GM21528 (cell line): ENCODE results near the gene EHMT2.
"Not testable (repeated sequence)": the region's sequence is repeated elsewhere in the genome, so short reads cannot be mapped to it uniquely, and the experiment has no call there.

ENCODE experiments used
- ATAC-seq: cut with Tn5 transposase; IDR thresholded peaks from one replicate; pipeline ENCODE4 v1.9.1; 2021; ENCODE audit warnings: mild to moderate bottlenecking, moderate library complexity; ENCODE audit not compliant: unreplicated experiment, low FRiP score

The EHMT2 gene

DNA sequence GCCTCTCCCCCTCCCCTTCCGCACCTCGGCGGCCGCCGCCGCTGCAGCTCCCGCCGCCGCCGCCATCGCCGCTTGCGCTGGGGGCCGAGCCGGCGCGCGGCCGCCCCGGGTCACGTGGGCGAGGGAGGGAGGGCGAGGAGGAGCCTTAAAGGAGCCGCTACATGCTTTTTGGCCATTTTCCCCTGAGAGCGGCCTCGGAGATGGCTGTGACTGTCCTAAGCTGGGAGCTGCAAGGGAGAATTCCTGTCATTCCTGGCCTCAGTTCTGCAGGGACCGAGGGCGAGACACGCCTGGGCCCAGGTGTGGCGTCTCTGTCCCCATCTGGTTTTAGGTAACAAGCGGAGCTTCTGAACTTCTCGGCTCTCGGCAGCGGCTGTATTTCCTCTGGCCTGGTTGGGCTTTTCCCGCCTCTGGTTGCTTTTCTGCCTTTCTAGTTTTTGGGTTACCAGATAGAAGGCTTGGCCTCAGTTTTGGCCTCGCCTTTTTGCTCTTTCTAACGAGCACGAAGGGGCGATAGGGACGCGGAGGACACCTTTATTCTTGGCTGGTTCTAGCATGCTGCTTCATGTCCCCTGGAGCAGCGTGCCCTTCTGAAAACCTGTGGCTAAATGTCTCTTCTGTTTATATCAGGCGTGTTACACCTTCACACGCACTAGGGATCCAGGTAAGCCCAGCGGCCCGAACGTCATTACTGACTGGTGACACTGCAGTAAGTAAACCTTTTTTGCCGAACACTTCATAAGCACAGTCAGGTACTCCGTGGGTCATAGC is at the start of gene EHMT2:
EHMT2 (minus strand) TSS at position 87 of the 771 bp plus-strand sequence; CDS start at position 66, 21 bp downstream.
- peak; percentile 51 for ATAC-seq

DNA sequence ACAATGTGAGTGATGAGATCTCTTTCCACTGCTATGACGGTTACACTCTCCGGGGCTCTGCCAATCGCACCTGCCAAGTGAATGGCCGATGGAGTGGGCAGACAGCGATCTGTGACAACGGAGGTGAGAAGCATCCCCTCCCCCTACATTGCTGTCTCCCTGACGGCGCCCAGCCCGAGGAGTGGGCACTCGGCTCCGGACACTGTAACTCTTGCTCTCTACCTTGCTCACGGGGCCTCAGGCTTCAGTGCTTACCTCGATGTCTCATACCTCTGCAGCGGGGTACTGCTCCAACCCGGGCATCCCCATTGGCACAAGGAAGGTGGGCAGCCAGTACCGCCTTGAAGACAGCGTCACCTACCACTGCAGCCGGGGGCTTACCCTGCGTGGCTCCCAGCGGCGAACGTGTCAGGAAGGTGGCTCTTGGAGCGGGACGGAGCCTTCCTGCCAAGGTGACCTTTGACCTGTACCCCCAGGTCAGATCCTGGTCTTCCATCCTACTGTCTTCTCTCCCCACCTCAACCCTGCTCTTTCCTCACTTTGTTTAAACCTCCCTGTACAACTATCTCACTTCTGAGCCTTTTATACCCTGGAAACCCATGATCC is 49.7 kb upstream of the EHMT2 start:
- ATAC-seq, result no peak

DNA sequence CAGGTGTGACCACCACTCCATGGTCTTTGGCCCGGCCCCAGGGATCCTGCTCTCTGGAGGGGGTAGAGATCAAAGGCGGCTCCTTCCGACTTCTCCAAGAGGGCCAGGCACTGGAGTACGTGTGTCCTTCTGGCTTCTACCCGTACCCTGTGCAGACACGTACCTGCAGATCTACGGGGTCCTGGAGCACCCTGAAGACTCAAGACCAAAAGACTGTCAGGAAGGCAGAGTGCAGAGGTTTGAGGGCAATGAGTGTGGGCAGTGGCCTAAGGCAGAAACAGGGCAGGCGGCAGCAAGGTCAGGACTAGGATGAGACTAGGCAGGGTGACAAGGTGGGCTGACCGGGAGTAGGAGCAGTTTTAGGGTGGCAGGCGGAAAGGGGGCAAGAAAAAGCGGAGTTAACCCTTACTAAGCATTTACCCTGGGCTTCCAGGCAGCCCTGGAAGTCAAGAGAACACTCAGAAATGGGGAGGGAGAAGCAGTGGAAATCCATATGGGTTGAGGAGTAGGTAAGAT is 48.9 kb upstream of the EHMT2 start:
- ATAC-seq, result no peak

DNA sequence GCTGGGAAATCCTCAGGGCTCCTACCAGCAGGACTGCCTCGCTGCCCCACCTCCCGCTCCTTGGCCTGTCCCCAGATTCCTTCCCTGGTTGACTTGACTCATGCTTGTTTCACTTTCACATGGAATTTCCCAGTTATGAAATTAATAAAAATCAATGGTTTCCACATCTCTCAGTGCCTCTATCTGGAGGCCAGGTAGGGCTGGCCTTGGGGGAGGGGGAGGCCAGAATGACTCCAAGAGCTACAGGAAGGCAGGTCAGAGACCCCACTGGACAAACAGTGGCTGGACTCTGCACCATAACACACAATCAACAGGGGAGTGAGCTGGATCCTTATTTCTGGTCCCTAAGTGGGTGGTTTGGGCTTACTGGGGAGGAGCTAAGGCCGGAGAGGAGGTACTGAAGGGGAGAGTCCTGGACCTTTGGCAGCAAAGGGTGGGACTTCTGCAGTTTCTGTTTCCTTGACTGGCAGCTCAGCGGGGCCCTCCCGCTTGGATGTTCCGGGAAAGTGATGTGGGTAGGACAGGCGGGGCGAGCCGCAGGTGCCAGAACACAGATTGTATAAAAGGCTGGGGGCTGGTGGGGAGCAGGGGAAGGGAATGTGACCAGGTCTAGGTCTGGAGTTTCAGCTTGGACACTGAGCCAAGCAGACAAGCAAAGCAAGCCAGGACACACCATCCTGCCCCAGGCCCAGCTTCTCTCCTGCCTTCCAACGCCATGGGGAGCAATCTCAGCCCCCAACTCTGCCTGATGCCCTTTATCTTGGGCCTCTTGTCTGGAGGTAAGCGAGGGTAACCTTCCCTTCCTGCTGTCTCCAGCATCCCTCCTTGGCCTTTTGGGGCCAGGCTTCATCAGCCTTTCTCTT is 48.2 kb upstream of the EHMT2 start, which contains the start of gene CFB:
CFB (plus strand) TSS at position 589 of the 863 bp plus-strand sequence; CDS start at position 716, 127 bp downstream.
- no peak for ATAC-seq

DNA sequence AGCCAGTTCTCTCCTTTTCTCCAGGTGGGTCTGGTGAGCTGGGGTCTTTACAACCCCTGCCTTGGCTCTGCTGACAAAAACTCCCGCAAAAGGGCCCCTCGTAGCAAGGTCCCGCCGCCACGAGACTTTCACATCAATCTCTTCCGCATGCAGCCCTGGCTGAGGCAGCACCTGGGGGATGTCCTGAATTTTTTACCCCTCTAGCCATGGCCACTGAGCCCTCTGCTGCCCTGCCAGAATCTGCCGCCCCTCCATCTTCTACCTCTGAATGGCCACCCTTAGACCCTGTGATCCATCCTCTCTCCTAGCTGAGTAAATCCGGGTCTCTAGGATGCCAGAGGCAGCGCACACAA is 47.6 kb upstream of the EHMT2 start:
- ATAC-seq, result no peak

DNA sequence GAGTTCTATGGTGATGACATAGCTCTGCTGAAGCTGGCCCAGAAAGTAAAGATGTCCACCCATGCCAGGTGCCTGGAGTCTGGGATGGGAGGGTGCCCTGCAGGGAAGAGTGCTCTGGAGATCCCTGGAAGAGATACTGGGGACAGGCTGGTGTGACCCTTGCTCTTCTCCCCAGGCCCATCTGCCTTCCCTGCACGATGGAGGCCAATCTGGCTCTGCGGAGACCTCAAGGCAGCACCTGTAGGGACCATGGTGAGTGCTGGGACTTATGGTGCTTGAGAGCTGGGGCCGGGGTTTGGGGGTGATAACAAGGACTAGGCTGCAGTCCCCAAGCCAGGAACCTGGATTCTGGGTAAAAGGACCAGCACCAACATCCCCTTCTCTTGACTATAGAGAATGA is 46.2 kb upstream of the EHMT2 start:
- ATAC-seq, result no peak

DNA sequence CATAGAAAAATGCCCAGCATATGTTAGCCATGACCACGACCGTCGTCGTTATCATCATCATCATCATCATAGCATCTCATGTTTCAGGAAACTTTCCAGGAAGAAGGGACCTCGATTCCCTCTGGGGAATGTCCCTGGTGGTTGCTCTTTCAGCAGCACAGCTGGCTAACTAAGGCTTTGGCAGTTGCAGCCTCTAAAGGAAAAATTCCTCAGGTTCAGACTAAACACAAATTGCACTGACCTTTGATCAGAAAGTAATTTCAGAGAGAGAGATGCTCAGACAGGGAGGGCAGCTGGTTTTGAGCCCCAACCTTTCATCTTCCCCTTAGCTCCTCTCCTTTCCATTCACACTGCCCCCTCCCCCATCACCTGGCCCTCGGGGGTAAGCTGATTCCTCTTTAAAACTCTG is 42.8 kb upstream of the EHMT2 start:
- ATAC-seq, result no peak

DNA sequence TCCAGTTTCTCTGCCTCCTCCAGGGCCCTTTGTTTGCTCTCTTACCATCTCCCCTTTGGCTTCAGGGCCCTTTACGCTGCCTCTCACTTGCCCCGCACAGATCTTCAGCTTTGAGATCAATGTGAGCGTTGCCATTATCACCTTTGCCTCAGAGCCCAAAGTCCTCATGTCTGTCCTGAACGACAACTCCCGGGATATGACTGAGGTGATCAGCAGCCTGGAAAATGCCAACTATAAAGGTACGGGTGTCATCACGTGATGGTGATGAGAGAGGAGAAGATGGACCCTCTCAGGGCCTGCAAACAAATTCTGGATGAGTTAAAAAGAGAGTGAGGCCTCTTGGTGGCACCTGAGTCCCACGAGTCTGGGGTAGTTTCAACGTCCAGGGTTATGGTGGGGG is 38.3 kb upstream of the EHMT2 start:
- no peak for ATAC-seq

DNA sequence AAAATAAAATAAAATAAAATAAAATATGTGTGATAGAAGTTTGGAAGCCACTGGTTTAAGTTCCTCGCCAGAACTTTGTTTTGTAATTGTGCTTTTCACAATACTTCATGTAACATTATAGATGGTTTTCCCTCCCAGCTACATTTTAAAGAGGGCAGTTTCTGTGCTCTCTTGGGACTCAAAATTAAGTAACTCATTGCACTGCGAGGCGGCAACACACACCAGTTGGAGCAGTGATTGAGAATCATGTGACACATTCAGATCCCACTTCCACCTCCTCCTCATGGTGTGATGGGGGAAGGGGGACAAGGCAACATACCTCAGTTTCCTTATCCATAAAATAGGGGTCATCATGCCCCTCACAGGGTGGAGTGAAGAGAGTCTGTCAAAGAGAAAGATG is 37.5 kb upstream of the EHMT2 start:
- no peak for ATAC-seq

DNA sequence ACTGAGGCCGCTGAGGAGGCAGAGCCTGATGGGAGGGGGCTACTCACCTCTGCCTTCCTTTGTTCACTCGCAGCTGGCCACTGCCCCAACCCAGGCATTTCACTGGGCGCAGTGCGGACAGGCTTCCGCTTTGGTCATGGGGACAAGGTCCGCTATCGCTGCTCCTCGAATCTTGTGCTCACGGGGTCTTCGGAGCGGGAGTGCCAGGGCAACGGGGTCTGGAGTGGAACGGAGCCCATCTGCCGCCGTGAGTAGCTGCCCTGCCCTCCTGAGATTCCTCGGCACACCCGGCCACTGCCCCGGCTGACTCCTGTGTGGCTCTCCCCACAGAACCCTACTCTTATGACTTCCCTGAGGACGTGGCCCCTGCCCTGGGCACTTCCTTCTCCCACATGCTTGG is 36.0 kb upstream of the EHMT2 start:
- ATAC-seq, result no peak

DNA sequence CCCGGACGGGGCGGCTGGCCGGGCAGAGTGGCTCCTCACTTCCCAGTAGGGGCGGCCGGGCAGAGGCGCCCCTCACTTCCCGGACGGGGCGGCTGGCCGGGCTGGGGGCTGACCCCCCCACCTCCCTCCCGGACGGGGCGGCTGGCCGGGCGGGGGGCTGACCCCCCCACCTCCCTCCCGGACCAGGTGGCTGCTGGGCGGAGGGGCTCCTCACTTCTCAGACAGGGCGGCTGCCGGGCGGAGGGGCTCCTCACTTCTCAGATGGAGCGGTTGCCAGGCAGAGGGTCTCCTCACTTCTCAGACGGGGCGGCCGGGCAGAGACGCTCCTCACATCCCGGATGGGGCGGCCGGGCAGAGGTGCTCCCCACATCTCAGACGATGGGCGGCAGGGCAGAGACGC is 34.6 kb upstream of the EHMT2 start:
- ATAC-seq, result not testable (repeated sequence)

DNA sequence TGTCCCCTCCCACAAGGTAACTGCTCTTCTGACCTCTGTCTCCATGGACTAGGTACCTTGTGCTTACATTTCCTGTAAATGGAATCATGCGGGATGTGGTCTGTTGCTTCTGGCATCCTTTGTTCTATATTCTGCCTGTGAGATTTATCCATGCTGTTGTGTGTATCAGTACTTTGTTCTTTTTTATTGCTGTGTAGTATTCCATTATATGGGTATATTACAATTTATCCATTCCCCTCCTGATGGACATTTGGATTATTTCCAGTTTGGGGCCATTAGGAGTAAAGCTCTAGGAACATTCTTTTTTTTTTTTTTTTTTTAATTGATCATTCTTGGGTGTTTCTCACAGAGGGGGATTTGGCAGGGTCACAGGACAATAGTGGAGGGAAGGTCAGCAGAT is 33.5 kb upstream of the EHMT2 start:
- ATAC-seq, result no peak

DNA sequence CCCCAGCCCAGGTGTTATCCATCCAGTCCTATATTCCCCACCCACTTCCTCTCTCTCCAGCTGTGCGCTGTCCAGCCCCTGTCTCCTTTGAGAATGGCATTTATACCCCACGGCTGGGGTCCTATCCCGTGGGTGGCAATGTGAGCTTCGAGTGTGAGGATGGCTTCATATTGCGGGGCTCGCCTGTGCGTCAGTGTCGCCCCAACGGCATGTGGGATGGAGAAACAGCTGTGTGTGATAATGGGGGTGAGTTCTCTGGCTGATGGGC is 31.1 kb upstream of the EHMT2 start:
- no peak for ATAC-seq

DNA sequence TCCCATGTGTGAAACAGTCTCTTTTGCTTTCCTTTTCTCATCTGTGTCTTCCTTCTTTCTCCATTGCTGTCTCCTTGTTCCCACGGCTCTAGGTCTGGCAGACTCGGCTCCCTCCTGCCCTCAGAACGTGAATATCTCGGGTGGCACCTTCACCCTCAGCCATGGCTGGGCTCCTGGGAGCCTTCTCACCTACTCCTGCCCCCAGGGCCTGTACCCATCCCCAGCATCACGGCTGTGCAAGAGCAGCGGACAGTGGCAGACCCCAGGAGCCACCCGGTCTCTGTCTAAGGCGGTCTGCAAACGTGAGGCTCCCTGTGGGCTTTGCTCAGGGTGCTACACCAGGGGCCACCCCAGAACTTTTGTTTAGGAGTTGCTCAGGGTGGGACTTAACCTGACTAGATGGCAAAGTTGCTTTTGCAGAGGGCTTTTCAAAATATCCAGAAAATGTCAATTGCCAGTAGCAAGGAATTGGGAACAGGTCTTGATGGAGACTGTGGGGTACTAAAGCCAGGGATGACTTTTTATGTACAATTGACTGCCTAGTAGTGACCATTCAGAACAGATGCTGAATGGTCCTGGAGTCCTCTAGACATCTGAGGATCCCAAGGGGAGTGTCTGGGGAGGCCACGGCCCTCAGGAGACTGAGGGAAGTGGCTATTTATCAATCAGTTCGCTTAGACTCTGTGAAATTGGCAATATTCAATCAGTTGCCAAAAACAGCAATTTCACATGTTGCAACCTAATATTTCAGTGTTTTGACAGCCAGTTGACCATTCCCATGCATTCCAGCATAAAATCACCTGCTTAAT is 30.6 kb upstream of the EHMT2 start:
- ATAC-seq, result no peak

DNA sequence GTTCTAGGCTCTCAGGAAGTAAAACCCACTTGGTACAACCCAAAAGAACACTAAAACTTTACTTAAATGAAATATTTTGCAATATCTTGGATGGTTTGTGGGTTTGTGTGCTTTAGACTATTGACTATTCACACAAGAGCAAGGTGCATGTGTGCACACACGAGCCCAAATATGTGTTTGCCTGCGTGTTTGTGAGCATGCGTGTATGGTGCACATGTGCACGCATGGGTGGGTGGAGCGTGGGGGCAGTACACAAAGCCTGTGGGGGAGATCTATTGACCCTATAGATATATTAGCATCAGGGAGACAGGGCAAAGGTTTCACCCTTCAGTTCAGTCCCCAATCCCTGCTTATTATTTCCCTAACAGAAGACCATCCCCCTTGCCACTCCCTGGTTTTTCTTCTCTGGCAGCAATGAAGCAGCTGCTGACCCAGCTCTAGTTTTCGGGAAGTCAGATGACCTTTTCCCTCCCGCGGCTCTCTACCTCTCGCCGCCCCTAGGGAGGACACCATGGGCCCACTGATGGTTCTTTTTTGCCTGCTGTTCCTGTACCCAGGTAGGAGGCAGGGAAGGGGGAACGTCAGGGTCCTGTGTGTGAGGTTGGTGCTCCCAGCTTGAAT is 29.9 kb upstream of the EHMT2 start, which contains the start of gene C2:
C2 (plus strand) TSS at position 476 of the 621 bp plus-strand sequence; CDS start at position 512, 36 bp downstream.
- ATAC-seq, result no peak

DNA sequence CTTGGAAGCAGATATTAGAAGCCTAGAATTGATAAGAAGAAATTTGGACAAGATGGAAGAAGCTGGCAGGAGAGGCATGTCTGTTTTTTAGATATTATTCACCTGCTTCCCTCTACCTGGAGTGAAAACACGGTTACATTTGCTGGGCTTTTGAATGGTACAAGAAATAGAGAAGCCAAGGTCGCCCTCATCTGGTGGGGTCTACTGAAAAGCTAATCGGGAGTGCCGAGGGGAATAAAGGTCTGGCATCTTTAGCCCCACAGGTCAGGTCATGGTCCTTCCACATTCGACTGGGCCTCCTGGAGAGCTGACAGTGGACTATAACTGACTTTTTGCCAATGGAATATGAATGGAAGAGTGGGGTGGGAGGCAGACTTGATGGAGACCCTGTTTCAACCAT is 25.4 kb upstream of the EHMT2 start:
- no peak for ATAC-seq

DNA sequence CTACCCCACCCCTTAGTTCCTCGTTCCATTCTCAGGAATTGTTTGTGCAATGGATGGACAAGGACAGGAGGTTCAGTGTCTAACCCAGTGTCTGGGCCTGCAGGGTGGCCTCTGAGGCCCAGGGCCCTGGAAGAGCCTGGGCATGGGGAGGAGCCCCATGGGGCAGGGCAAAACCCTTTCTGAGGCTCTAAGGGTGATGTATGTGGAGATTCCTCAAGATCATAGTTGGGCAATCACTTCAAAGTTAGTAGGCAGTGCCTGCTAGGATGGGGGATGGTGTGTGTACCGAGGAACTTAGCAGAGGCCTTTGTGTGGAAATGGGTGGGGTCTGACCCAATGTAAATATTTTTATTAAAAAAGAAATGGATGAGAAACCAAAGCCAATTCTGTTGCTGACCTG is 23.3 kb upstream of the EHMT2 start:
- no peak for ATAC-seq

DNA sequence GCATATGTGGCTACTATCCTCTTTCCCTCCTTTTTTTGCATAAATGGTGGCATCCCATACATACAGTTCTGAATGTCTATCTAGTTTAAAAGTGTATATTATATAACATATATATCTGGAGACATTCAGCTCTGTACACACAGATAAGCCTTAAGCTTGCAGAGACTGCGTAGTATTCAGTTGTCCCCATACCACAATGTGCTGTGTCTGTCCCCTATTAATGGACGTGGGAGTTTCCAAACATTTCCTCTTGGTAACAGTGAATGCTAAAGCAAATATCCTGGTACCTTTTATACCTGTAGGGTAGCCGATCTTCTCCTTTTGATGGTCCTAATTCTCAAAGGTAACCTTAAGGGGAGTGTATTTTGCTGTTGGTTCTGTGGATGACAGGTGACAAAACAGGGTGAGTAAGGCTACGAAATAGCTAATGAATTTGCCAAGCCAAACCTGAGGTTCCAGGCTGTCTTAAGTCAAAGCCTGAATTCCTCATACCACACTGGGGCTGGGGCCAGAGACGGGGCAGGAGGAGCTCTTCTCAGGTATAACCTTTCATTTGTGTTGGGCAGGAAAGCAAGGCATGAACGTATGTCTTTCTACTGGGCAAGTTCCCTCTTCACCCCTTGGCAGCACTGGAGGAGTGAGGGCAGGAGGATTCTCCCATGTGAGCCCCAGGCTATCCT is 22.3 kb upstream of the EHMT2 start:
- no peak for ATAC-seq

DNA sequence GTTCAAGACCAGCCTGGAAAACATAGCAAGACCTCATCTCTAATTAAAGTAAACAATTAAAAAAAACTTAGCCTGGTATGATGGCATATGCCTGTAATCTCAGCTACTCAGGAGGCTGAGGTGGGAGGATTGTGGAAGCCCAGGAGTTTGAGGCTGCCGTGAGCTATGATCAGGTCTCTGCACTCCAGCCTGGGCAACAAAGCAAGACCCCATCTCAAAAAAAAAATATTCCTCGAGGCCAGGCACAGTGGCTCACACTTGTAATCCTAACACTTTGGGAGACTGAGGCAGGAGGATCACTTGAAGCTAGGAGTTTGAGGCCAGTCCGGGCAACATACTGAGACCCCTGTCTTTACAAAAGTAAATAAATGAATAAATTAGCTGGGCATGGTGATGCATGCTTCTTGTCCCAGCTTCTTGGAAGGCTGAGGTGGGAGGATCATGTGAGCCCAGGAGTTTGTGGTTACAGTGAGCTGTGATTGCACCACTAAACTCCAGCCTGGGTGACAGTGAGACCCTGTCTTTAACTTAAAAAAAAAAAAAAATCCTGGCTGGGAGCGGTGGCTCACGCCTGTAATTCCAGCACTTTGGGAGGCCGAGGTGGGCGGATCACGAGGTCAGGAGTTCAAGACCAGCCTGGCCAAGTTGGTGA is 20.7 kb upstream of the EHMT2 start:
- ATAC-seq, result no peak
